Epithelial cell of esophagus (primary cell): Measurements from ENCODE around the gene EDC3.
A peak's percentile ranks its signal among the peaks of the same experiment; 100 is the strongest.

Source experiments
- DNase-seq: peaks from one replicate; pipeline ENCODE4 v3.0.0; 2010; ENCODE audit warnings: low read depth
- H3K4me3 ChIP-seq: 2 replicates; pipeline ENCODE4 v1.5.1; 2011; ENCODE audit warnings: mild to moderate bottlenecking, low read length, control low read depth
- TF ChIP-seq, protein P1 (sequence below): IDR thresholded peaks from 2 replicates; pipeline ENCODE4 v1.5.1; 2011; ENCODE audit warnings: low read depth, mild to moderate bottlenecking, low read length, control low read depth, inconsistent platforms; ENCODE audit not compliant: insufficient read depth; ENCODE audit errors: missing control alignments

The EDC3 gene

DNA sequence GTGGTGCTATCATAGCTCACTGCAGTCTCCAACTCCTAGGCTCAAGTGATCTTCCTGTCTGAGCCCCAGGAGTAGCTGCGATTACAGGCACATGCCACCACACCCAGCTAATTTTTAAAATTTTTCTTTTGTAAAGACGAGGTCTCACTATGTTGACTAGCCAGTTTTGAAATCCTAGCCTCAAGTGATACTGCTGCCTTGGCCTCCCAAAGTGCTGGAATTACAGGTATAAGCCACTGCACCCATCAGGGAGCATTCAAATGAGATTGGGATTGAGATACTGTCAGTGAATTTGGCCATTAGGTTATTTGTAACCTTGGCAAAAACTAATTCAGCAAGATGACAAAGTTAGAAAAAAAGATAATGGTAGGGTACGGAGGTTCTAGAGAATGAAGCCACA, 21.7 kb downstream of the EDC3 start:
- TF ChIP-seq, protein P1, sequence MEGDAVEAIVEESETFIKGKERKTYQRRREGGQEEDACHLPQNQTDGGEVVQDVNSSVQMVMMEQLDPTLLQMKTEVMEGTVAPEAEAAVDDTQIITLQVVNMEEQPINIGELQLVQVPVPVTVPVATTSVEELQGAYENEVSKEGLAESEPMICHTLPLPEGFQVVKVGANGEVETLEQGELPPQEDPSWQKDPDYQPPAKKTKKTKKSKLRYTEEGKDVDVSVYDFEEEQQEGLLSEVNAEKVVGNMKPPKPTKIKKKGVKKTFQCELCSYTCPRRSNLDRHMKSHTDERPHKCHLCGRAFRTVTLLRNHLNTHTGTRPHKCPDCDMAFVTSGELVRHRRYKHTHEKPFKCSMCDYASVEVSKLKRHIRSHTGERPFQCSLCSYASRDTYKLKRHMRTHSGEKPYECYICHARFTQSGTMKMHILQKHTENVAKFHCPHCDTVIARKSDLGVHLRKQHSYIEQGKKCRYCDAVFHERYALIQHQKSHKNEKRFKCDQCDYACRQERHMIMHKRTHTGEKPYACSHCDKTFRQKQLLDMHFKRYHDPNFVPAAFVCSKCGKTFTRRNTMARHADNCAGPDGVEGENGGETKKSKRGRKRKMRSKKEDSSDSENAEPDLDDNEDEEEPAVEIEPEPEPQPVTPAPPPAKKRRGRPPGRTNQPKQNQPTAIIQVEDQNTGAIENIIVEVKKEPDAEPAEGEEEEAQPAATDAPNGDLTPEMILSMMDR, result no peak
- DNase-seq, result peak; percentile 34
- no peak overlapping the region for H3K4me3 ChIP-seq

DNA sequence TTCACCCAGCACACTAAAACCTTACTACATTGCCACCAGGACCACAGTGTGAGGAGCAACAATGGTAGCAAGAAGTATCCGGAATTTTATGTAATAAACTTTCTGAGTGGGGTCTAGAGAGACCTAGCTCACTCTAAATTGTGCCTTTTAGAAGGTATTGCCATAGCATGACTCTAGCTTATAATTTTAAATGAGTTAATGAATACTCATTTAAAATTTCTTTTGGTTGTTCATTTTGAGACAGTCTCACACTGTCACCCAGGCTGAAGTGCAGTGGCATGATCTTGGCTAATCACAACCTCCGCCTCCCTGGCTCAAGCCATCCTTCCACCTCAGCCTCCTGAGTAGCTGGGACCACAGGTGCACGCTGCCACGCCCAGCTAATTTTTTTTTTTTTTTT, 26.2 kb downstream of the EDC3 start:
- no peak overlapping the region for H3K4me3 ChIP-seq
- TF ChIP-seq, protein P1, result no peak
- DNase-seq, result no peak

DNA sequence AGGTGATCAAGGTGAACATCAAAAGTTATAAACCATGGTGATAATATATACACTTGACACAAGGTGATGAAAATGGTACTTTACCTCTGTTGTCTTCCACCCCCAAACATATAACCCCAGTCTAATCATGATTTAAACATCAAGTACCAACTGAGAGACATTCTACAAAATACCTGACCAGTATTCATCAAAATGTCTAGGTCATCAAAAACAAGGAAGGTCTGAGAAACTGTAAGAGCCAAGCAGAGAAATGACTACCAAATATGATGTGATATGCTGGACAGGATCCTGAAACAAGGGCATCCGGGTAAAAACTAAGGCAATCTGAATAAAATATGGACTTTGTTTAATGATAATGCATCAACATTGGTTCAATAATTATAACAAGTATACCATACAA, 27.8 kb downstream of the EDC3 start:
- TF ChIP-seq, protein P1, result no peak
- no peak for DNase-seq
- no peak overlapping the region for H3K4me3 ChIP-seq

DNA sequence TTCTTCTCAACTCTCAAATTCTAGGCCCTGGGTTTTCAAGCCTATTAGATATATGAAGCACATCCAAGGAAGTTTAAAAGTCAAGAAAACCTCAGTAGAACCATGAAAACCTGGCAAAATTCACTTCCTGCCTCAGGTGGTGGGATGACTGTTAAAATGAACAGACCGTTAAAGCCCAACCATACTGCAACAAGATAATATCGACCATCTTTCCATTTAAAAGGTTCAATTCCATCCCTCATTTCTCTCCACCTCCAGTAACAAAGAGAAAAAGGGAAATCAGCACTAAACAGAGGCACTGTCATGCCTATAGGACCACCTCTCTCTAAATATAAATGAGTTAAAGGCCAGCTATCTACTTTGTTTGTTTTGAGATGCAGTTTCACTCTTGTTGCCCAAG, 31.2 kb downstream of the EDC3 start:
- no peak overlapping the region for H3K4me3 ChIP-seq
- no peak for DNase-seq
- TF ChIP-seq, protein P1, result no peak

DNA sequence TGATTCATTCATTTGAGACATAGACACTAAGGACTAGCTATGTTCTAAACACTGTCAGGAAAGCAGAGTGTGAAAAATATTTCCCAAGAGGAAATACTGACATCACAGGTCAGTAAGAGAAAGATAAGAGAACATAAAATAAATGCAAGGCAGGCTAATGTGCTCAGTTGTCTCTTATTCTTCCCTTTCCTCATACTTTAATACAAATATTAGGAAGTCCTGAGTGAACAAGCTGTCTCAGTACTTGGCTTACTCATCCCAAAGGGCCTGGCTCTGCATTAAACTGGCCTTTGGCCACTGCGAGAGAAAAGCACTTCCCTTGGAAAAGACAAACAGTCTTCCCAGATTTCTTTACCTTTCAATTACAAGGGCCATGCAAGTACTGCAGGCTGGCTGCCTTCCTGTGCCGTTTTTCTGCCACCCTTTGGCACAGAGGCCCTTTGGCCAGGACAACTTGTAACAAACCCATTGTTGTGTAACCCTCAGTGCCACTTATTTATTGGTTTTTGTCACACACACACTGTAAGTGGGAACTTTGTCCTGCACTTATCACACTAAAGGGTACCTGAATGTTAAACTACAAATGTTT, 31.7 kb downstream of the EDC3 start:
- no peak overlapping the region for H3K4me3 ChIP-seq
- TF ChIP-seq, protein P1, result no peak
- DNase-seq, result peak; percentile 38

DNA sequence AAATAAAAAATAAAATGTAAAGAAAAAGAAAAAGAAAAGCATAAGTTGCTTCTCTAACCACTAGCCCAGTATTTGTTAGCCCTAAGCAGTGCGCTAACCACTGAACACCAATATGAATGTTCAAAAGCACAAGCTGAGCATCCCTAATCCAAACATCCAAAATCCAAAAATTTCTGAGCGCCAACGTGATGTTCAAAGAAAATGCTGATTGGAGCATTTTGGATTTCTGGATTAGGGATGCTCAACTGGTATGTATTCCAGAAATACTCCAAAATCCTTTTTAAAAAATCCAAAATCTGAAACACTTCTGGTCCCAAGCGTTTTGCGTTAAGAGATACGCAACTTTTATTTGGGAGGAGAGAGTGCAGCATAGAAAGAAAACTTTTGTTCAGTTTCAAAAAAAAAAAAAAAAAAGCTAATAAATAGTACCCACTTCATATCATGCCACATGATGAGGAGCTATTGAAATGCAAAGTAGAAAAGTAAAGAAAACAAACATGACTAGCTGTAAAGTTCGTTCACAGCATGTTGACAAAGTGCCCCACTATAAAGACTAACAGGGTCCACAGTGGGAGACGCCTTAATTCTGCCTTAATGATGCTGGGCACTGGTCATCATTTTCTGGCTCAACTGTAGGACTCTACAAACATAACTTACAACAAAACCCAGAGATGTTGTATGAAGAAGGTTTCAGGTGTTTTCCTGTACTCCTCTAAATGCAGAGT, 32.4 kb downstream of the EDC3 start:
- TF ChIP-seq, protein P1, result no peak
- no peak overlapping the region for H3K4me3 ChIP-seq
- DNase-seq, result no peak
